B cell (primary cell): ENCODE results near the gene TANC1. TPM values are rescaled to one million over a fixed set of nuclear protein-coding genes. Genes with fewer than 3 reads are reported as not detected.

Source experiments
- ATAC-seq: fragments of 200-7000 bp; cut with Tn5 transposase; one replicate; pipeline ENCODE4 v1.10.0; 2021; ENCODE audit warnings: low read depth, mild to moderate bottlenecking, moderate number of reproducible peaks, moderate library complexity
- CTCF ChIA-PET: fragments of 350-600 bp; sonication (Branson Sonifier 250); formaldehyde crosslinking; loops from one replicate; lab custom pipeline; 2021; ENCODE audit warnings: antibody characterized with exemption, inconsistent platforms; lab: Charles Lee
- POLR2A ChIA-PET: fragments of 350-600 bp; sonication (Branson Sonifier 250); formaldehyde crosslinking; loops from one replicate; lab custom pipeline; 2021; ENCODE audit warnings: antibody characterized with exemption; lab: Charles Lee
- DNase-seq: peaks from one replicate; pipeline ENCODE4 v3.0.0; 2013
- H2AFZ ChIP-seq: 2 replicates; pipeline ENCODE4 v1.6.1; 2012; ENCODE audit warnings: mild to moderate bottlenecking, low read depth, low read length; ENCODE audit not compliant: insufficient read depth, poor library complexity, severe bottlenecking
- H3K27ac ChIP-seq, 2 donors: 1 replicate in 1 of 2; 2 replicates in 1 of 2; pipeline ENCODE4 v1.5.1; 2012 to 2013; ENCODE audit warnings: low read length in 2 of 2, mild to moderate bottlenecking in 2 of 2, moderate library complexity in 1 of 2
- H3K27me3 ChIP-seq, 4 experiments: fragments of 200-600 bp in 1 of 4; sonication (generic) in 1 of 4; replicated peaks in 1 of 4; 1 replicate in 2 of 4; 2 replicates in 2 of 4; pipeline versions ENCODE4 v1.6.1 to v1.7.0; 2013 to 2016; ENCODE audit warnings: low read length in 3 of 4, mild to moderate bottlenecking in 2 of 4, mixed read lengths in 1 of 4, moderate library complexity in 1 of 4; ENCODE audit not compliant: insufficient read depth in 4 of 4, control insufficient read depth in 3 of 4; ENCODE audit errors: control extremely low read depth in 1 of 4
- H3K36me3 ChIP-seq, 2 experiments: replicated peaks in 1 of 2; 1 replicate in 1 of 2; 2 replicates in 1 of 2; pipeline versions ENCODE4 v1.6.1 to v1.7.1; 2013; ENCODE audit warnings: low read length in 1 of 2; ENCODE audit not compliant: insufficient read depth in 2 of 2, control insufficient read depth in 1 of 2; ENCODE audit errors: control extremely low read depth in 1 of 2, extremely low read depth in 1 of 2
- H3K4me1 ChIP-seq, 2 donors: fragments of 200-600 bp in 1 of 2; sonication (generic) in 1 of 2; 1 replicate in 1 of 2; 2 replicates in 1 of 2; pipeline versions ENCODE4 v1.5.1 to v1.6.1; 2013 to 2017; ENCODE audit warnings: low read length in 2 of 2; ENCODE audit not compliant: control insufficient read depth in 2 of 2, insufficient read depth in 2 of 2
- H3K4me2 ChIP-seq: replicated peaks from 2 replicates; pipeline ENCODE3; 2012; ENCODE audit warnings: mild to moderate bottlenecking, low read depth, low read length; ENCODE audit not compliant: poor library complexity, severe bottlenecking
- H3K4me3 ChIP-seq, 5 experiments: fragments of 200-600 bp in 1 of 5; sonication (generic) in 1 of 5; 1 replicate in 3 of 5; 2 replicates in 2 of 5; pipeline versions ENCODE4 v1.5.1 to v1.7.0; 2011 to 2016; ENCODE audit warnings: low read length in 4 of 5, mild to moderate bottlenecking in 4 of 5, low read depth in 2 of 5, control low read depth in 1 of 5, moderate library complexity in 1 of 5; ENCODE audit not compliant: insufficient read depth in 1 of 5; ENCODE audit errors: control extremely low read depth in 1 of 5, extremely low read depth in 1 of 5
- H3K79me2 ChIP-seq: fragments of 200-600 bp; sonication (generic); one replicate; pipeline ENCODE4 v1.6.0; 2016; ENCODE audit warnings: low read length; ENCODE audit not compliant: control insufficient read depth, insufficient read depth
- H3K9ac ChIP-seq: fragments of 200-600 bp; sonication (generic); 2 replicates; pipeline ENCODE4 v1.6.1; 2017; ENCODE audit warnings: mild to moderate bottlenecking, low read length, moderate library complexity
- H3K9me3 ChIP-seq, 3 donors: one replicate each; pipeline versions ENCODE4 v1.6.1 to v1.7.1; 2013; ENCODE audit warnings: low read length in 2 of 3; ENCODE audit not compliant: control insufficient read depth in 2 of 3, insufficient read depth in 1 of 3; ENCODE audit errors: control extremely low read depth in 1 of 3
- H4K20me1 ChIP-seq: 2 replicates; pipeline ENCODE4 v1.6.0; 2012; ENCODE audit warnings: mild to moderate bottlenecking, low read length; ENCODE audit not compliant: insufficient read depth, control insufficient read depth, poor library complexity, severe bottlenecking
- H3K27ac Mint-ChIP-seq: one replicate; pipeline ENCODE4 v1.8.0; 2021; ENCODE audit warnings: mixed read lengths
- H3K27me3 Mint-ChIP-seq: one replicate; pipeline ENCODE4 v1.8.0; 2021; ENCODE audit warnings: mixed read lengths
- H3K4me1 Mint-ChIP-seq: one replicate; pipeline ENCODE4 v1.8.0; 2021; ENCODE audit warnings: mixed read lengths
- H3K4me3 Mint-ChIP-seq: one replicate; pipeline ENCODE4 v1.8.0; 2021; ENCODE audit warnings: mixed read lengths
- H3K9me3 Mint-ChIP-seq: one replicate; pipeline ENCODE4 v1.8.0; 2022; ENCODE audit warnings: mixed read lengths; ENCODE audit not compliant: insufficient read depth
- EZH2 ChIP-seq: IDR thresholded peaks from 2 replicates; pipeline ENCODE4 v1.6.1; 2012; ENCODE audit warnings: borderline replicate concordance, low read depth, mild to moderate bottlenecking, moderate library complexity, low read length; ENCODE audit not compliant: insufficient read depth, poor library complexity, severe bottlenecking
- WGBS: methylation state at CpG from one replicate; pipeline ENCODE4 v1.1.5; 2013; ENCODE audit warnings: missing lambda C conversion rate; ENCODE audit not compliant: insufficient coverage; 5-methylcytosine and 5-hydroxymethylcytosine counted together
- intact Hi-C: fragments of 100-400 bp; cut with micrococcal nuclease; formaldehyde crosslinking; loops from one replicate; pipeline ENCODE4 v1.10.0; 2022
- polyA plus RNA-seq: library from polyadenylated mRNA; depleted of rRNA; stranded (reverse); fragments of >200 nt; gene quantifications from 2 replicates; pipeline ENCODE4 v1.2.3, GENCODE V29; 2012
- total RNA-seq, 2 donors: library from RNA; stranded (reverse); fragments of 120-200 nt in 1 of 2; gene quantifications; 1 replicate in 1 of 2; 2 replicates in 1 of 2; pipeline versions ENCODE4 v1.2.3 to v1.2.4, GENCODE V29; 2013 to 2022
- TF ChIP-seq, protein P1 (sequence below): fragments of 200-600 bp; IDR thresholded peaks from one replicate; pipeline ENCODE4 v1.8.0; 2022; ENCODE audit warnings: antibody characterized with exemption, mild to moderate bottlenecking

Gene TANC1
- total and polyA plus RNA-seq, 2 donors (not counting 1 experiment from before 2014, with no cell fraction given): 0.13 TPM; not detected in 1

DNA sequence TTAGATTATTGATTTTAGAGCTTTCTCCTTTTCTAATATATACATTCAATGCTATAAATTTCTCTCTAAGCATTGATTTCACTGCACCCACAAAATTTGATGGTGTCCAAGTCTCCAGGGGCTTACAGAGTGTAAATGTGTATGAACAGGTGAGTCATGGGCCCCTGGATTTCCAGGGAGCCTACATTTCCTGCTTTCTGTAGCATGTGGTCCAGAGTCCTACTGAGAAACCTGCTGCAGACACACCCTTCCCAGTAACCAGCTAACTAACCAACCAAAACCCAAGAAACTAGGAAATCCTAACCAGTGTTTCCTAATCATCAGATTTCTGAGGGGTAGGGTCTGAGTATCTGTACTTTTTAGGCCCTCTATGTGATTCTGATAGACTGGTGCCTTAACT lies 39.5 kb upstream of the TANC1 start:
- intact Hi-C loops: no loop called here
- ChIA-PET CTCF (no interaction called here), POLR2A (no interaction called here)

DNA sequence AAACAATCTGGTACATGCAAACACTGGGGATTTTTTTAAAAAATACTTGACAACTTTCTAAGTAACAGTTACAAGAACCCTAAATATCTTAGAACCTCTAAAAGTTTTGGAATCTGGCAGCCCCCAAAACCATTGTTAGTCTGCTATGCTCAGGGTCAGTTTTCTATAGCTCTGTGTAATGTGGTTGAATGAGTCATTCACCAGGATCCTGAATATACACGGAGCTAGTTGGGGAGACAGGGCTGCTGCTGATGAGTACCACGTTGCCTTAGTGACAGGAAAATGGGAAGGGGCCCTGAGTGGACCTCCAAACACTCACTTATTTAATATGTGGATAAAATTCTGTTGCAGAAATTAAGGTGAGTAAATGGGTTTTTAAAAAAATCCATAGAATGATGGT lies 36.9 kb upstream of the TANC1 start:
- no peak for ATAC-seq
- no peak for DNase-seq
- WGBS: no CpG with 5 or more reads among the region's 2 CpGs
- H3K9ac ChIP-seq: no peak overlapping the region
- no peaks in the 10 kb centered on the region for H4K20me1 ChIP-seq
- H2AFZ ChIP-seq: no peak overlapping the region
- intact Hi-C loops: no loop called here
- CTCF ChIA-PET: no interaction called here
- no peaks in the 10 kb centered on the region for H3K79me2 ChIP-seq
- no peaks in the 10 kb centered on the region for H3K4me1 ChIP-seq
- no peak overlapping the region for H3K27ac ChIP-seq
- no peaks in the 10 kb centered on the region for H3K36me3 ChIP-seq
- H3K4me2 ChIP-seq: no peak overlapping the region
- Mint-ChIP-seq H3K9me3 (peaks cover 2% of the 10 kb centered on the region), H3K4me3 (no peak overlapping the region), H3K27me3 (no peaks in the 10 kb centered on the region), H3K27ac (no peak overlapping the region), H3K4me1 (no peaks in the 10 kb centered on the region)
- no peak overlapping the region for H3K4me3 ChIP-seq
- POLR2A ChIA-PET: no interaction called here
- H3K9me3 ChIP-seq: peaks cover 0 to 1% (median 0%) of the 10 kb centered on the region in 3 donors
- H3K27me3 ChIP-seq: no peaks in the 10 kb centered on the region
- TF ChIP-seq, protein P1, sequence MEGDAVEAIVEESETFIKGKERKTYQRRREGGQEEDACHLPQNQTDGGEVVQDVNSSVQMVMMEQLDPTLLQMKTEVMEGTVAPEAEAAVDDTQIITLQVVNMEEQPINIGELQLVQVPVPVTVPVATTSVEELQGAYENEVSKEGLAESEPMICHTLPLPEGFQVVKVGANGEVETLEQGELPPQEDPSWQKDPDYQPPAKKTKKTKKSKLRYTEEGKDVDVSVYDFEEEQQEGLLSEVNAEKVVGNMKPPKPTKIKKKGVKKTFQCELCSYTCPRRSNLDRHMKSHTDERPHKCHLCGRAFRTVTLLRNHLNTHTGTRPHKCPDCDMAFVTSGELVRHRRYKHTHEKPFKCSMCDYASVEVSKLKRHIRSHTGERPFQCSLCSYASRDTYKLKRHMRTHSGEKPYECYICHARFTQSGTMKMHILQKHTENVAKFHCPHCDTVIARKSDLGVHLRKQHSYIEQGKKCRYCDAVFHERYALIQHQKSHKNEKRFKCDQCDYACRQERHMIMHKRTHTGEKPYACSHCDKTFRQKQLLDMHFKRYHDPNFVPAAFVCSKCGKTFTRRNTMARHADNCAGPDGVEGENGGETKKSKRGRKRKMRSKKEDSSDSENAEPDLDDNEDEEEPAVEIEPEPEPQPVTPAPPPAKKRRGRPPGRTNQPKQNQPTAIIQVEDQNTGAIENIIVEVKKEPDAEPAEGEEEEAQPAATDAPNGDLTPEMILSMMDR: no peak
- no peak for TF ChIP-seq EZH2

More for the DNA sequence above, 39.5 kb upstream of the TANC1 start:
- no peaks in the 10 kb centered on the region for H3K4me1 Mint-ChIP-seq
- DNase-seq (no peak), ATAC-seq (no peak)
- Histone ChIP-seq H3K4me1 (no peaks in the 10 kb centered on the region), H3K27me3 (no peaks in the 10 kb centered on the region), H3K9ac (no peak overlapping the region), H3K4me2 (no peak overlapping the region), H3K36me3 (no peaks in the 10 kb centered on the region), H4K20me1 (no peaks in the 10 kb centered on the region), H3K79me2 (no peaks in the 10 kb centered on the region), H3K4me3 (no peak overlapping the region), H3K9me3 (peaks cover 0 to 1% (median 0%) of the 10 kb centered on the region in 3 donors), H3K27ac (no peak overlapping the region), H2AFZ (no peak overlapping the region)
- no peak overlapping the region for H3K4me3 Mint-ChIP-seq
- peaks cover 3% of the 10 kb centered on the region for H3K27me3 Mint-ChIP-seq
- H3K9me3 Mint-ChIP-seq: peaks cover 2% of the 10 kb centered on the region
- H3K27ac Mint-ChIP-seq: no peak overlapping the region
- TF ChIP-seq EZH2: no peak
- TF ChIP-seq, protein P1: no peak
